Lower leg skin (tissue), 3 donors: ENCODE measurements around the gene CDC42SE2.

Experiments
- POLR2A ChIP-seq, 2 donors: fragments of 450-650 bp; IDR thresholded peaks; one replicate each; pipeline ENCODE4 v1.6.1; 2016 to 2017; ENCODE audit warnings: antibody characterized with exemption in 2 of 2, mild to moderate bottlenecking in 1 of 2, moderate library complexity in 1 of 2
- TF ChIP-seq, protein P1 (sequence below), 3 donors: fragments of 450-650 bp; IDR thresholded peaks; one replicate each; pipeline ENCODE4 v1.5.1; 2016; ENCODE audit warnings: antibody characterized with exemption in 3 of 3, mild to moderate bottlenecking in 3 of 3, moderate library complexity in 2 of 3

GRCh38 chr5:131378721-131379541, 115.1 kb downstream of the CDC42SE2 start:
- TF ChIP-seq, protein P1, sequence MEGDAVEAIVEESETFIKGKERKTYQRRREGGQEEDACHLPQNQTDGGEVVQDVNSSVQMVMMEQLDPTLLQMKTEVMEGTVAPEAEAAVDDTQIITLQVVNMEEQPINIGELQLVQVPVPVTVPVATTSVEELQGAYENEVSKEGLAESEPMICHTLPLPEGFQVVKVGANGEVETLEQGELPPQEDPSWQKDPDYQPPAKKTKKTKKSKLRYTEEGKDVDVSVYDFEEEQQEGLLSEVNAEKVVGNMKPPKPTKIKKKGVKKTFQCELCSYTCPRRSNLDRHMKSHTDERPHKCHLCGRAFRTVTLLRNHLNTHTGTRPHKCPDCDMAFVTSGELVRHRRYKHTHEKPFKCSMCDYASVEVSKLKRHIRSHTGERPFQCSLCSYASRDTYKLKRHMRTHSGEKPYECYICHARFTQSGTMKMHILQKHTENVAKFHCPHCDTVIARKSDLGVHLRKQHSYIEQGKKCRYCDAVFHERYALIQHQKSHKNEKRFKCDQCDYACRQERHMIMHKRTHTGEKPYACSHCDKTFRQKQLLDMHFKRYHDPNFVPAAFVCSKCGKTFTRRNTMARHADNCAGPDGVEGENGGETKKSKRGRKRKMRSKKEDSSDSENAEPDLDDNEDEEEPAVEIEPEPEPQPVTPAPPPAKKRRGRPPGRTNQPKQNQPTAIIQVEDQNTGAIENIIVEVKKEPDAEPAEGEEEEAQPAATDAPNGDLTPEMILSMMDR (IDR thresholded peaks at IDR 0.05) = no peak
- TF ChIP-seq POLR2A (IDR thresholded peaks at IDR 0.05) = no peak
